Prostate gland (tissue), 2 donors: ENCODE results near the gene PDE8B.

Experiments used
- CTCF ChIP-seq, 4 experiments: fragments of 200-600 bp in 2 of 4; fragments of 450-650 bp in 2 of 4; sonication (generic) in 2 of 4; IDR thresholded peaks; 1 replicate in 3 of 4; 2 replicates in 1 of 4; pipeline ENCODE4 v1.5.1; 2016 to 2019; ENCODE audit warnings: antibody characterized with exemption in 4 of 4, mild to moderate bottlenecking in 2 of 4, moderate library complexity in 2 of 4
- POLR2A ChIP-seq: fragments of 450-650 bp; IDR thresholded peaks from one replicate; pipeline ENCODE4 v1.6.1; 2016; ENCODE audit warnings: antibody characterized with exemption, mild to moderate bottlenecking
- POLR2AphosphoS5 ChIP-seq: sonication (generic); formaldehyde crosslinking; IDR thresholded peaks from one replicate; pipeline ENCODE4 v1.6.1; 2017; ENCODE audit warnings: antibody characterized with exemption

- no peak for TF ChIP-seq CTCF (IDR thresholded peaks at IDR 0.05)
- no peak for TF ChIP-seq POLR2A
- TF ChIP-seq POLR2AphosphoS5, result no peak
Measured at GRCh38 chr5:77295863-77296378, 85.4 kb downstream of the PDE8B start.
